Liver (tissue), 9 donors: ENCODE results near the gene CYB561. TPM values are rescaled to one million over a fixed set of nuclear protein-coding genes. Genes with fewer than 3 reads are reported as not detected.

Source experiments
- DNase-seq: peaks from one replicate; pipeline ENCODE4 v3.0.0-alpha.2; 2017; ENCODE audit warnings: low spot score
- H3K27ac ChIP-seq, 2 donors: one replicate each; pipeline ENCODE4 v1.7.0; 2013; ENCODE audit warnings: inconsistent platforms in 2 of 2, low read length in 2 of 2, control low read depth in 1 of 2, low read depth in 1 of 2, mild to moderate bottlenecking in 1 of 2
- H3K27me3 ChIP-seq, 4 donors: one replicate each; pipeline versions ENCODE4 v1.6.1 to v1.7.0; 2013; ENCODE audit warnings: low read length in 3 of 4, inconsistent platforms in 1 of 4, mild to moderate bottlenecking in 1 of 4, moderate library complexity in 1 of 4; ENCODE audit not compliant: control insufficient read depth in 4 of 4, insufficient read depth in 4 of 4
- H3K36me3 ChIP-seq, 4 donors: one replicate each; pipeline versions ENCODE4 v1.6.1 to v1.7.0; 2013; ENCODE audit warnings: low read length in 3 of 4, mild to moderate bottlenecking in 3 of 4, low read depth in 1 of 4, moderate library complexity in 1 of 4; ENCODE audit not compliant: control insufficient read depth in 4 of 4, insufficient read depth in 3 of 4
- H3K4me1 ChIP-seq, 4 donors: one replicate each; pipeline versions ENCODE4 v1.6.1 to v1.7.0; 2013; ENCODE audit warnings: low read length in 3 of 4, mild to moderate bottlenecking in 3 of 4, moderate library complexity in 1 of 4; ENCODE audit not compliant: control insufficient read depth in 4 of 4, insufficient read depth in 4 of 4
- H3K4me3 ChIP-seq, 3 donors: one replicate each; pipeline versions ENCODE4 v1.6.1 to v1.7.0; 2013; ENCODE audit warnings: low read length in 3 of 3, control low read depth in 1 of 3, low read depth in 1 of 3, mild to moderate bottlenecking in 1 of 3
- H3K9ac ChIP-seq, 2 donors: one replicate each; pipeline ENCODE4 v1.7.0; 2013; ENCODE audit warnings: low read length in 2 of 2, mild to moderate bottlenecking in 2 of 2, moderate library complexity in 2 of 2, control low read depth in 1 of 2, low read depth in 1 of 2
- H3K9me3 ChIP-seq, 4 donors: one replicate each; pipeline versions ENCODE4 v1.6.1 to v1.7.0; 2013; ENCODE audit warnings: low read length in 3 of 4; ENCODE audit not compliant: control insufficient read depth in 4 of 4
- FOXA1 ChIP-seq: IDR thresholded peaks from 2 replicates; pipeline ENCODE4 v1.6.1; 2016; ENCODE audit warnings: antibody characterized with exemption
- FOXA2 ChIP-seq: IDR thresholded peaks from 2 replicates; pipeline ENCODE4 v1.6.1; 2016; ENCODE audit warnings: antibody characterized with exemption
- JUND ChIP-seq, 2 donors: IDR thresholded peaks; 2 replicates each; pipeline ENCODE4 v1.6.1; 2016; ENCODE audit warnings: antibody characterized with exemption in 2 of 2
- NR2F2 ChIP-seq: IDR thresholded peaks from 2 replicates; pipeline ENCODE4 v1.6.1; 2016; ENCODE audit warnings: antibody characterized with exemption
- RAD21 ChIP-seq, 2 donors: IDR thresholded peaks; 2 replicates each; pipeline ENCODE4 v1.6.1; 2016; ENCODE audit warnings: antibody characterized with exemption in 2 of 2, mild to moderate bottlenecking in 2 of 2
- RXRA ChIP-seq, 2 donors: IDR thresholded peaks; 2 replicates each; pipeline ENCODE4 v1.6.1; 2017 to 2018; ENCODE audit warnings: antibody characterized with exemption in 2 of 2, mild to moderate bottlenecking in 1 of 2
- SP1 ChIP-seq: IDR thresholded peaks from 2 replicates; pipeline ENCODE4 v1.6.1; 2018; ENCODE audit warnings: antibody characterized with exemption, mild to moderate bottlenecking
- TAF1 ChIP-seq: conservative IDR thresholded peaks from 2 replicates; pipeline ENCODE4 v1.6.1; 2016; ENCODE audit warnings: antibody characterized with exemption, mild to moderate bottlenecking
- YY1 ChIP-seq: IDR thresholded peaks from 2 replicates; pipeline ENCODE4 v1.6.1; 2016; ENCODE audit warnings: antibody characterized with exemption, mild to moderate bottlenecking
- WGBS: extraction: QIAGEN DNeasy Blood & Tissue Kit; methylation state at CpG from one replicate; pipeline ENCODE4 v1.1.7; 2013; 5-methylcytosine and 5-hydroxymethylcytosine counted together
- polyA plus RNA-seq, 2 donors: library from polyadenylated mRNA; stranded (reverse) in 1 of 2; unstranded in 1 of 2; fragments of 200-250 nt in 1 of 2; fragments of >200 nt in 1 of 2; fragmentation: Nextera tagmentation in 1 of 2; extraction: Ambion mirVana in 1 of 2; gene quantifications; one replicate each; pipeline versions ENCODE4 v1.2.1 to v1.2.3, GENCODE V29; 2013 to 2015
- total RNA-seq, 2 donors: library from RNA; depleted of rRNA; stranded (reverse); fragments of >200 nt; gene quantifications; one replicate each; pipeline ENCODE4 v1.2.3, GENCODE V29; 2014
- TF ChIP-seq, protein P1 (sequence below): IDR thresholded peaks from 2 replicates; pipeline ENCODE4 v1.6.1; 2016; ENCODE audit warnings: antibody characterized with exemption, mild to moderate bottlenecking
- TF ChIP-seq, protein P2 (sequence below): IDR thresholded peaks from 2 replicates; pipeline ENCODE4 v1.6.1; 2016; ENCODE audit warnings: antibody characterized with exemption
- TF ChIP-seq, protein P3 (sequence below): fragments of 150-350 bp; IDR thresholded peaks from 2 replicates; pipeline ENCODE4 v1.5.1; 2017; ENCODE audit warnings: improper control_type of control experiment, low read depth, low read length; ENCODE audit not compliant: missing input control
- donor health status: healthy.
- donor health status: healthy.
- donor health status: healthy.
- donor health status: healthy.
- donor health status: healthy.

Gene CYB561
- total and polyA plus RNA-seq, 4 donors: 0.93 to 18.5 (median 12.9) TPM

DNA sequence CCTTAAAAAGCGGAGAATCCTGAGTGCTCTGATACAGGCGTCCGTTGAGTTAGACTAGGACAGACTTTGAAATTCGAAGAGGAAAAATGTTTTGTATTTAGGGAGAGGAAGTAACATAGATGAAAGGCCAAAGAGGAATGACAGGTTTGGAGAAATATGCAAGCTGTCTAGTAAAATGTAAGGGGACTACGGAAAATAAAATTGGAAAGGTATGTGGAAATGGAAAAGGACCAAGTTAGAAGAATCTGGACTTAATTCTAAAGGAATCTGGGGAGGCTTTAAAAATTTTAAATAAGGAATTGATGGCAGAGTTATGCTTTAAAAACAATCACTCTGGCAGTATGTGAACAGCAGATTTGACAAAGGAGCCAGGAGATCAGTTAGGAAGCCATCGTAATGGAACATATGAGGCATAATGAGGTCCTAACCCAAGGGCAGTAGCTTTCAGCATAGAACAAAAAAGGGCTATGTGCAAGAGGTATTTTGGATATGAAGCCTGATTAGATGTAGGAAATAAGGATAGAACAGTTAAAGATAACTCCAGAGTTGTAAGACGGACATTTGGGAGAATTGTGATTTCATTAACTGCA lies 38.3 kb downstream of the CYB561 start:
- H3K27ac ChIP-seq: no peak overlapping the region
- no peaks in the 10 kb centered on the region for H3K9me3 ChIP-seq
- H3K4me3 ChIP-seq: no peak overlapping the region
- no peaks in the 10 kb centered on the region for H3K36me3 ChIP-seq
- H3K27me3 ChIP-seq: no peaks in the 10 kb centered on the region
- 91% methylated on average over 7 of the region's 7 CpGs for whole genome bisulfite sequencing
- TF ChIP-seq RXRA (IDR thresholded peaks at IDR 0.05) (no peak), YY1 (no peak), JUND (IDR thresholded peaks at IDR 0.05) (no peak), NR2F2 (no peak), FOXA1 (no peak), SP1 (no peak), FOXA2 (no peak)
- TF ChIP-seq, protein P1, sequence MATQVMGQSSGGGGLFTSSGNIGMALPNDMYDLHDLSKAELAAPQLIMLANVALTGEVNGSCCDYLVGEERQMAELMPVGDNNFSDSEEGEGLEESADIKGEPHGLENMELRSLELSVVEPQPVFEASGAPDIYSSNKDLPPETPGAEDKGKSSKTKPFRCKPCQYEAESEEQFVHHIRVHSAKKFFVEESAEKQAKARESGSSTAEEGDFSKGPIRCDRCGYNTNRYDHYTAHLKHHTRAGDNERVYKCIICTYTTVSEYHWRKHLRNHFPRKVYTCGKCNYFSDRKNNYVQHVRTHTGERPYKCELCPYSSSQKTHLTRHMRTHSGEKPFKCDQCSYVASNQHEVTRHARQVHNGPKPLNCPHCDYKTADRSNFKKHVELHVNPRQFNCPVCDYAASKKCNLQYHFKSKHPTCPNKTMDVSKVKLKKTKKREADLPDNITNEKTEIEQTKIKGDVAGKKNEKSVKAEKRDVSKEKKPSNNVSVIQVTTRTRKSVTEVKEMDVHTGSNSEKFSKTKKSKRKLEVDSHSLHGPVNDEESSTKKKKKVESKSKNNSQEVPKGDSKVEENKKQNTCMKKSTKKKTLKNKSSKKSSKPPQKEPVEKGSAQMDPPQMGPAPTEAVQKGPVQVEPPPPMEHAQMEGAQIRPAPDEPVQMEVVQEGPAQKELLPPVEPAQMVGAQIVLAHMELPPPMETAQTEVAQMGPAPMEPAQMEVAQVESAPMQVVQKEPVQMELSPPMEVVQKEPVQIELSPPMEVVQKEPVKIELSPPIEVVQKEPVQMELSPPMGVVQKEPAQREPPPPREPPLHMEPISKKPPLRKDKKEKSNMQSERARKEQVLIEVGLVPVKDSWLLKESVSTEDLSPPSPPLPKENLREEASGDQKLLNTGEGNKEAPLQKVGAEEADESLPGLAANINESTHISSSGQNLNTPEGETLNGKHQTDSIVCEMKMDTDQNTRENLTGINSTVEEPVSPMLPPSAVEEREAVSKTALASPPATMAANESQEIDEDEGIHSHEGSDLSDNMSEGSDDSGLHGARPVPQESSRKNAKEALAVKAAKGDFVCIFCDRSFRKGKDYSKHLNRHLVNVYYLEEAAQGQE: no peak
- TF ChIP-seq, protein P2, sequence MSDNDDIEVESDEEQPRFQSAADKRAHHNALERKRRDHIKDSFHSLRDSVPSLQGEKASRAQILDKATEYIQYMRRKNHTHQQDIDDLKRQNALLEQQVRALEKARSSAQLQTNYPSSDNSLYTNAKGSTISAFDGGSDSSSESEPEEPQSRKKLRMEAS: no peak
- H3K9ac ChIP-seq: no peak overlapping the region
- no peak for DNase-seq
- no peaks in the 10 kb centered on the region for H3K4me1 ChIP-seq

DNA sequence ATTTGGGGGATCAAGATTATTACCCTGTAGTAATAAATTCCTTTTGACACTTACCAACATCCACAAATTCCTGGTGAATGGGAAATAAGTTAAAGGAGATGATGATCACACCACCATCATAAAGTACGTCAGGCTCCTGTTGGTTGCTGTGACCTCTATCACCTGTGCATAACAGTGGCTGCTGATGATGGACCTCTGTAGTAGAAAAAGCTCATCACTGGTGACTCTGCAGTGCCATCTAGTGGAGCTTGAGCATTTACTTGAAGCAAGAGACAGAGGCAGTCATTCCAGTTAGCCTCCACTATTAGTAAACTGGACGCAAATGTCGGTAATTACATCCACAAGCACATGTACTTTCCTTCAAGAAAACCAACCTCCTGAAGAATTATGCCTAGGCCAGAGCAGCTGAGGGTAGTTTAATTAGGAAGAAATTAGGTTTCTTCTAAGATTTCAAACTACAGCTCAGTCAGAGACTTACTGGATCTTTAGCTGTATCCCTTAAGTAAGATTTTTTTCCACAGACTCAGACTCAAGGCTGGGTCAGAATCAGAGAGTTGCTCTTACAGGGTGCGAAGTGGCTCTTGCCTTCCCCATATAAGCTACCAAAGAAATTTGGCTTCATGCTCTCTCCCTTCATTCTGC lies 39.3 kb downstream of the CYB561 start:
- Histone ChIP-seq H3K4me3 (no peak overlapping the region), H3K36me3 (no peaks in the 10 kb centered on the region), H3K27ac (no peak overlapping the region), H3K4me1 (no peaks in the 10 kb centered on the region), H3K27me3 (no peaks in the 10 kb centered on the region), H3K9me3 (no peaks in the 10 kb centered on the region), H3K9ac (no peak overlapping the region)
- WGBS: 20% methylated on average over 4 of the region's 4 CpGs
- TF ChIP-seq NR2F2 (peak; percentile 48), TAF1 (no peak), RAD21 (IDR thresholded peaks at IDR 0.05) (peak; percentile 94 to 95)
- TF ChIP-seq, protein P3, sequence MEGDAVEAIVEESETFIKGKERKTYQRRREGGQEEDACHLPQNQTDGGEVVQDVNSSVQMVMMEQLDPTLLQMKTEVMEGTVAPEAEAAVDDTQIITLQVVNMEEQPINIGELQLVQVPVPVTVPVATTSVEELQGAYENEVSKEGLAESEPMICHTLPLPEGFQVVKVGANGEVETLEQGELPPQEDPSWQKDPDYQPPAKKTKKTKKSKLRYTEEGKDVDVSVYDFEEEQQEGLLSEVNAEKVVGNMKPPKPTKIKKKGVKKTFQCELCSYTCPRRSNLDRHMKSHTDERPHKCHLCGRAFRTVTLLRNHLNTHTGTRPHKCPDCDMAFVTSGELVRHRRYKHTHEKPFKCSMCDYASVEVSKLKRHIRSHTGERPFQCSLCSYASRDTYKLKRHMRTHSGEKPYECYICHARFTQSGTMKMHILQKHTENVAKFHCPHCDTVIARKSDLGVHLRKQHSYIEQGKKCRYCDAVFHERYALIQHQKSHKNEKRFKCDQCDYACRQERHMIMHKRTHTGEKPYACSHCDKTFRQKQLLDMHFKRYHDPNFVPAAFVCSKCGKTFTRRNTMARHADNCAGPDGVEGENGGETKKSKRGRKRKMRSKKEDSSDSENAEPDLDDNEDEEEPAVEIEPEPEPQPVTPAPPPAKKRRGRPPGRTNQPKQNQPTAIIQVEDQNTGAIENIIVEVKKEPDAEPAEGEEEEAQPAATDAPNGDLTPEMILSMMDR: peak; percentile 86
- peak; percentile 71 for DNase-seq
